DND-41 (cell line): ENCODE results near the gene CCN6.

ENCODE experiments used
- ATAC-seq: fragments of 200-7000 bp; cut with Tn5 transposase; 3 replicates; pipeline ENCODE4 v1.9.1; 2021; ENCODE audit warnings: low read depth; ENCODE audit not compliant: insufficient read depth
- DNase-seq: peaks from one replicate; pipeline ENCODE4 v3.0.0-alpha.2; 2020
- H2AFZ ChIP-seq: 2 replicates; pipeline ENCODE4 v1.6.0; 2012; ENCODE audit warnings: low read depth, low read length
- H3K27ac ChIP-seq: 2 replicates; pipeline ENCODE4 v1.5.1; 2012; ENCODE audit warnings: low read length, inconsistent platforms
- H3K27me3 ChIP-seq: fragments of 200-600 bp; sonication (generic); 2 replicates; pipeline ENCODE4 v1.6.0; 2012; ENCODE audit warnings: low read length, mild to moderate bottlenecking, inconsistent platforms; ENCODE audit not compliant: insufficient read depth, poor library complexity
- H3K36me3 ChIP-seq: 2 replicates; pipeline ENCODE4 v1.5.1; 2012; ENCODE audit warnings: low read length, inconsistent platforms; ENCODE audit not compliant: insufficient read depth
- H3K4me1 ChIP-seq: 2 replicates; pipeline ENCODE4 v1.5.1; 2012; ENCODE audit warnings: mild to moderate bottlenecking, low read length; ENCODE audit not compliant: insufficient read depth
- H3K4me2 ChIP-seq: 2 replicates; pipeline ENCODE4 v1.6.0; 2012; ENCODE audit warnings: mild to moderate bottlenecking, moderate library complexity, low read length, inconsistent platforms; ENCODE audit not compliant: insufficient read depth
- H3K4me3 ChIP-seq, 2 experiments: fragments of 200-600 bp in 1 of 2; shearing (Covaris generic) in 1 of 2; 2 replicates each; pipeline ENCODE4 v1.5.1; 2012 to 2016; ENCODE audit warnings: inconsistent platforms in 2 of 2, low read length in 2 of 2, mild to moderate bottlenecking in 2 of 2, low read depth in 1 of 2, moderate library complexity in 1 of 2
- H3K79me2 ChIP-seq: 2 replicates; pipeline ENCODE4 v1.6.0; 2012; ENCODE audit warnings: low read length, inconsistent platforms; ENCODE audit not compliant: insufficient read depth
- H3K9ac ChIP-seq: 2 replicates; pipeline ENCODE4 v1.6.0; 2012; ENCODE audit warnings: low read depth, mild to moderate bottlenecking, inconsistent platforms, low read length, moderate library complexity
- H3K9me3 ChIP-seq: 2 replicates; pipeline ENCODE4 v1.5.1; 2012; ENCODE audit warnings: low read length, moderate library complexity, mild to moderate bottlenecking, inconsistent platforms; ENCODE audit not compliant: insufficient read depth, severe bottlenecking
- H4K20me1 ChIP-seq: 2 replicates; pipeline ENCODE4 v1.6.0; 2012; ENCODE audit warnings: low read length; ENCODE audit not compliant: insufficient read depth
- EZH2 ChIP-seq: IDR thresholded peaks from 3 replicates; pipeline ENCODE4 v1.6.1; 2012; ENCODE audit warnings: borderline replicate concordance, low read depth, mild to moderate bottlenecking, moderate library complexity, low read length, inconsistent platforms; ENCODE audit not compliant: severe bottlenecking
- TF ChIP-seq, protein P1 (sequence below): IDR thresholded peaks from 2 replicates; pipeline ENCODE4 v1.5.1; 2012; ENCODE audit warnings: borderline replicate concordance, low read length, moderate library complexity, mild to moderate bottlenecking; ENCODE audit not compliant: poor library complexity, severe bottlenecking; ENCODE audit errors: extremely low read depth

The CCN6 gene

GRCh38 chr6:112114577-112115223 is 60.8 kb downstream of the CCN6 start:
- Histone ChIP-seq H3K27me3 (peaks cover 32% of the 10 kb centered on the region), H3K4me2 (no peak overlapping the region), H4K20me1 (no peaks in the 10 kb centered on the region), H2AFZ (no peak overlapping the region), H3K9me3 (no peaks in the 10 kb centered on the region), H3K4me3 (no peak overlapping the region), H3K79me2 (no peaks in the 10 kb centered on the region), H3K27ac (no peak overlapping the region), H3K4me1 (no peaks in the 10 kb centered on the region), H3K9ac (no peak overlapping the region), H3K36me3 (no peaks in the 10 kb centered on the region)
- ATAC-seq = no peak
- no peak for DNase-seq
- no peak for TF ChIP-seq EZH2
- TF ChIP-seq, protein P1, sequence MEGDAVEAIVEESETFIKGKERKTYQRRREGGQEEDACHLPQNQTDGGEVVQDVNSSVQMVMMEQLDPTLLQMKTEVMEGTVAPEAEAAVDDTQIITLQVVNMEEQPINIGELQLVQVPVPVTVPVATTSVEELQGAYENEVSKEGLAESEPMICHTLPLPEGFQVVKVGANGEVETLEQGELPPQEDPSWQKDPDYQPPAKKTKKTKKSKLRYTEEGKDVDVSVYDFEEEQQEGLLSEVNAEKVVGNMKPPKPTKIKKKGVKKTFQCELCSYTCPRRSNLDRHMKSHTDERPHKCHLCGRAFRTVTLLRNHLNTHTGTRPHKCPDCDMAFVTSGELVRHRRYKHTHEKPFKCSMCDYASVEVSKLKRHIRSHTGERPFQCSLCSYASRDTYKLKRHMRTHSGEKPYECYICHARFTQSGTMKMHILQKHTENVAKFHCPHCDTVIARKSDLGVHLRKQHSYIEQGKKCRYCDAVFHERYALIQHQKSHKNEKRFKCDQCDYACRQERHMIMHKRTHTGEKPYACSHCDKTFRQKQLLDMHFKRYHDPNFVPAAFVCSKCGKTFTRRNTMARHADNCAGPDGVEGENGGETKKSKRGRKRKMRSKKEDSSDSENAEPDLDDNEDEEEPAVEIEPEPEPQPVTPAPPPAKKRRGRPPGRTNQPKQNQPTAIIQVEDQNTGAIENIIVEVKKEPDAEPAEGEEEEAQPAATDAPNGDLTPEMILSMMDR = no peak

DNA sequence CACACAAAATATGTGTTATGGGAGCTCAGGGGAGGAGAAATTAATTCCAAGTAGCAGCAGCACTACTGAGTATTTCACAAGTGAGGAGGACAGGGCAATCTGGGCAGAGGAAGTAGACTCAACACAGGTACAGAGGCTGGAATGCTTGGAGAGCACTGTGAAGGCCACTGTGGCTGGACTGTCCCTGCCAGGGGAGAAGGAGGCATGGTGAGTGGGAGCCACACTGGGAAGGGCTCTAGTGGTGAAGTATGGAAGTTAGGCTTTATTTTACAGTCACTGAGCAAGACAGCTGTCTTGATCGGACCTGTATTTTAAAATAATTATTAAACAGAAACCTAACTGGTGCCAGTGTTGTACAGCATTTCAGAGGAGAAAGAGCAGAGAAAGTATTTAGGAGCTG is 62.3 kb downstream of the CCN6 start:
- no peak for DNase-seq
- Histone ChIP-seq H3K4me1 (no peaks in the 10 kb centered on the region), H3K36me3 (no peaks in the 10 kb centered on the region), H3K4me2 (no peak overlapping the region), H3K27ac (no peak overlapping the region), H3K9ac (no peak overlapping the region), H3K79me2 (no peaks in the 10 kb centered on the region), H3K27me3 (peaks cover 32% of the 10 kb centered on the region), H2AFZ (no peak overlapping the region), H3K9me3 (no peaks in the 10 kb centered on the region), H4K20me1 (no peaks in the 10 kb centered on the region), H3K4me3 (no peak overlapping the region)
- TF ChIP-seq, protein P1 = no peak
- no peak for TF ChIP-seq EZH2
- ATAC-seq = no peak

DNA sequence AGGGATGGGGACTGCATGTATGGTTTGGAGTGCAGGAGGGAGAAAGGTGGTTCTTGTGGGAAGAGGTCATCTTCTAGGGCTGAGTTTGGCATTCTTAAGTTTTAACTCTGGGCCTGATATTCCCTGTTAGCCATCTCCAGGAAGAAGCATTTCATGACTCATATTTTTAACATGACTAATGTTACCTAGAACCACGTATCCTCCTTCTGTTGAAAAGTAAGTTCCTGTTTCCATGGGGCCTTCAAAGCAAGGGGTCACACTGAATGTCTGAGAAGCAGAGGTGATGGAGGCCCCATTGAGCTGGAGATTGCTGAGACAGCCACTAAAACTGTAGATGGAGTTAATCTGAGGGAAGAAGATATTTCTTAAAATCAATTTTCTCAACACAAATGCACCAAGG is 63.6 kb downstream of the CCN6 start:
- no peak overlapping the region for H3K9ac ChIP-seq
- TF ChIP-seq, protein P1 = no peak
- TF ChIP-seq EZH2 = no peak
- H2AFZ ChIP-seq = no peak overlapping the region
- H4K20me1 ChIP-seq = no peaks in the 10 kb centered on the region
- no peak overlapping the region for H3K4me2 ChIP-seq
- no peaks in the 10 kb centered on the region for H3K9me3 ChIP-seq
- H3K36me3 ChIP-seq = no peaks in the 10 kb centered on the region
- peaks cover 22% of the 10 kb centered on the region for H3K27me3 ChIP-seq
- no peak overlapping the region for H3K27ac ChIP-seq
- DNase-seq (no peak), ATAC-seq (no peak)
- no peak overlapping the region for H3K4me3 ChIP-seq
- no peaks in the 10 kb centered on the region for H3K79me2 ChIP-seq
- no peaks in the 10 kb centered on the region for H3K4me1 ChIP-seq

DNA sequence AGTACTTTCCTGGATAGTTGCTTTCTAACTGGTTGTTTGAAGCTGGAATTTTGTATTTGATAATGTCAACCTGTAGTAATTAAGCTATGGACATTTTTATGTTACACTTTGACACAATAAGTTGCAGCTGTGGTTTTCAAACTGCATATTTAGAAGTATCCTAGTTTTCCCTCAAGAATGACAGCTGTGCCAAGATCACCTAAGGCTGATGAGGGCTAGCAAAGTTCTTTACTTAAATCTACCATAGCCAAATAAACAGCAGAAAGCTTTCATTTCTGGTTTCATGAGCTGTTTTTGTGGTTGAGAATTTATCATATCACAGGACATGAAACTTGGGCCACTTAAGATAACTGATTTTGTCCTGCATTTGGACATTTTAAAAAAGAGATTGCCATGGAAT is 64.1 kb downstream of the CCN6 start:
- Histone ChIP-seq H3K4me1 (no peaks in the 10 kb centered on the region), H3K9me3 (no peaks in the 10 kb centered on the region), H3K9ac (no peak overlapping the region), H3K27me3 (peaks cover 22% of the 10 kb centered on the region), H3K4me3 (no peak overlapping the region), H3K4me2 (no peak overlapping the region), H4K20me1 (no peaks in the 10 kb centered on the region), H2AFZ (no peak overlapping the region), H3K79me2 (no peaks in the 10 kb centered on the region), H3K27ac (no peak overlapping the region), H3K36me3 (no peaks in the 10 kb centered on the region)
- TF ChIP-seq, protein P1 = no peak
- TF ChIP-seq EZH2 = no peak
- ATAC-seq = no peak
- no peak for DNase-seq
